ENCODE measurements around the gene NLN. TPM values are rescaled to one million over a fixed set of nuclear protein-coding genes. Genes with fewer than 3 reads are reported as not detected.
"Not testable (repeated sequence)": the region's sequence is repeated elsewhere in the genome, so short reads cannot be mapped to it uniquely, and the experiment has no call there.

Gene NLN
- total RNA-seq, 4 donors from 2014 or later: 8.7 to 11.9 (median 9.1) TPM

- H3K36me3 ChIP-seq: no peaks in the 10 kb centered on the region
- DNase-seq (ENCODE audit: extremely low spot score): no peak
- H3K9me3 ChIP-seq: no peaks in the 10 kb centered on the region
- no peak overlapping the region for H3K27ac ChIP-seq (replicated peaks in 1 of 4)
- no peaks in the 10 kb centered on the region for H3K4me1 ChIP-seq
- H3K27me3 ChIP-seq: no peaks in the 10 kb centered on the region
- TF ChIP-seq POLR2AphosphoS5 (IDR thresholded peaks at IDR 0.05) (no peak), POLR2A (IDR thresholded peaks at IDR 0.05; ENCODE audit: low read depth) (no peak), EP300 (IDR thresholded peaks at IDR 0.05) (no peak), CTCF (IDR thresholded peaks at IDR 0.05) (no peak)
- intact Hi-C loops (cut with DNase I): no loop called here
- WGBS: 75% methylated on average over 3 of the region's 3 CpGs
- no peak overlapping the region for H3K4me3 ChIP-seq
Observed at GRCh38 chr5:65868509-65868908, 146.5 kb downstream of the NLN start.

- H3K9me3 ChIP-seq: no peaks in the 10 kb centered on the region
- no peaks in the 10 kb centered on the region for H3K27me3 ChIP-seq
- DNase-seq (ENCODE audit: extremely low spot score): no peak
- H3K4me1 ChIP-seq: no peaks in the 10 kb centered on the region
- H3K36me3 ChIP-seq: no peaks in the 10 kb centered on the region
- TF ChIP-seq CTCF (IDR thresholded peaks at IDR 0.05): no peak
- no peak for TF ChIP-seq POLR2AphosphoS5 (IDR thresholded peaks at IDR 0.05)
- no peak for TF ChIP-seq POLR2A (IDR thresholded peaks at IDR 0.05; ENCODE audit: low read depth)
- no peak for TF ChIP-seq EP300 (IDR thresholded peaks at IDR 0.05)
- no peak overlapping the region for H3K27ac ChIP-seq (replicated peaks in 1 of 4)
- 77% methylated on average over 5 of the region's 5 CpGs for WGBS
- intact Hi-C loops (cut with DNase I): no loop called here
- no peak overlapping the region for H3K4me3 ChIP-seq
Observed at GRCh38 chr5:65871182-65871581, 149.2 kb downstream of the NLN start.

- H3K36me3 ChIP-seq; intact Hi-C loops (cut with DNase I); H3K27me3 ChIP-seq; H3K9me3 ChIP-seq; H3K4me3 ChIP-seq; H3K4me1 ChIP-seq; DNase-seq (ENCODE audit: extremely low spot score); H3K27ac ChIP-seq (replicated peaks in 1 of 4): not testable (repeated sequence)
- 89% methylated on average over 5 of the region's 5 CpGs for WGBS
Observed at GRCh38 chr5:65871776-65872175, 149.8 kb downstream of the NLN start.

- Histone ChIP-seq H3K36me3 (no peaks in the 10 kb centered on the region), H3K4me1 (no peaks in the 10 kb centered on the region), H3K9me3 (no peaks in the 10 kb centered on the region), H3K4me3 (no peak overlapping the region), H3K27me3 (no peaks in the 10 kb centered on the region), H3K27ac (replicated peaks in 1 of 4) (no peak overlapping the region)
- DNase-seq (ENCODE audit: extremely low spot score): no peak
- intact Hi-C loops (cut with DNase I): no loop called here
- TF ChIP-seq EP300 (IDR thresholded peaks at IDR 0.05) (no peak), CTCF (IDR thresholded peaks at IDR 0.05) (no peak), POLR2AphosphoS5 (IDR thresholded peaks at IDR 0.05) (no peak), POLR2A (IDR thresholded peaks at IDR 0.05; ENCODE audit: low read depth) (no peak)
- WGBS: 91% methylated on average over 3 of the region's 3 CpGs
Observed at GRCh38 chr5:65873181-65873750, 151.3 kb downstream of the NLN start.

GRCh38 chr5:65874241-65874640, 152.2 kb downstream of the NLN start:
- no peaks in the 10 kb centered on the region for H3K27me3 ChIP-seq
- no peaks in the 10 kb centered on the region for H3K36me3 ChIP-seq
- H3K4me3 ChIP-seq: no peak overlapping the region
- H3K9me3 ChIP-seq: no peaks in the 10 kb centered on the region
- TF ChIP-seq POLR2AphosphoS5 (IDR thresholded peaks at IDR 0.05): no peak
- TF ChIP-seq POLR2A (IDR thresholded peaks at IDR 0.05; ENCODE audit: low read depth): no peak
- no peak for TF ChIP-seq CTCF (IDR thresholded peaks at IDR 0.05)
- no peak for TF ChIP-seq EP300 (IDR thresholded peaks at IDR 0.05)
- H3K4me1 ChIP-seq: no peaks in the 10 kb centered on the region
- no peak for DNase-seq (ENCODE audit: extremely low spot score)
- no peak overlapping the region for H3K27ac ChIP-seq (replicated peaks in 1 of 4)
- WGBS: 81% methylated on average over 3 of the region's 3 CpGs
- intact Hi-C loops (cut with DNase I): no loop called here
